IMR-90 (cell line): Measurements from ENCODE around the gene ZNF526. TPM values are rescaled to one million over a fixed set of nuclear protein-coding genes. Genes with fewer than 3 reads are reported as not detected.

Experiments
- ATAC-seq: fragments of 200-7000 bp; cut with Tn5 transposase; 2 replicates; pipeline ENCODE4 v1.9.1; 2020; ENCODE audit warnings: low read depth, mild to moderate bottlenecking, moderate library complexity
- BruUV-seq: library from RNA; stranded (reverse); fragments of 400-500 nt; replicated peaks from 2 replicates; lab custom pipeline; 2021; lab: Mats Ljungman, UMichigan
- CTCF ChIA-PET: fragments of 300-600 bp; formaldehyde crosslinking; extraction: SDS; loops from one replicate; lab custom pipeline; 2021; ENCODE audit warnings: antibody characterized with exemption; lab: Yijun Ruan, JAX
- POLR2A ChIA-PET: fragments of 300-600 bp; sonication (Branson Sonifier 250); formaldehyde crosslinking; loops from one replicate; lab custom pipeline; 2022; ENCODE audit warnings: antibody characterized with exemption; ENCODE audit not compliant: unreplicated experiment; lab: Charles Lee
- DNase-seq: peaks from one replicate; pipeline ENCODE4 v3.0.0; 2013
- H2AFZ ChIP-seq: replicated peaks from 2 replicates; pipeline ENCODE3; 2013; ENCODE audit warnings: low read length, mild to moderate bottlenecking; ENCODE audit not compliant: poor library complexity
- H2AK5ac ChIP-seq: 2 replicates; pipeline ENCODE4 v1.6.1; 2013; ENCODE audit warnings: low read depth, low read length, inconsistent platforms
- H2AK9ac ChIP-seq: replicated peaks from 2 replicates; pipeline ENCODE3; 2013; ENCODE audit warnings: mild to moderate bottlenecking, low read depth, low read length, moderate library complexity; ENCODE audit not compliant: poor library complexity
- H2BK120ac ChIP-seq: 2 replicates; pipeline ENCODE4 v1.6.1; 2013; ENCODE audit warnings: low read depth, low read length, inconsistent platforms
- H2BK15ac ChIP-seq: 3 replicates; pipeline ENCODE4 v1.6.1; 2013; ENCODE audit warnings: low read depth, low read length, inconsistent platforms
- H2BK20ac ChIP-seq: 2 replicates; pipeline ENCODE4 v1.6.1; 2013; ENCODE audit warnings: low read depth, mild to moderate bottlenecking, inconsistent platforms, low read length, moderate library complexity
- H2BK5ac ChIP-seq: 2 replicates; pipeline ENCODE4 v1.6.1; 2013; ENCODE audit warnings: mild to moderate bottlenecking, low read depth, low read length, inconsistent platforms; ENCODE audit not compliant: poor library complexity, severe bottlenecking
- H3K14ac ChIP-seq: replicated peaks from 2 replicates; pipeline ENCODE4 v1.6.1; 2013; ENCODE audit warnings: low read depth, low read length, inconsistent platforms
- H3K18ac ChIP-seq: 2 replicates; pipeline ENCODE4 v1.6.1; 2013; ENCODE audit warnings: low read depth, low read length, control low read depth
- H3K23ac ChIP-seq: 2 replicates; pipeline ENCODE4 v1.6.1; 2013; ENCODE audit warnings: low read depth, low read length, inconsistent platforms
- H3K27ac ChIP-seq: 2 replicates; pipeline ENCODE4 v1.5.1; 2013; ENCODE audit warnings: mild to moderate bottlenecking, control low read depth, low read length; ENCODE audit not compliant: insufficient read depth
- H3K27me3 ChIP-seq: 2 replicates; pipeline ENCODE4 v1.6.1; 2013; ENCODE audit warnings: low read length; ENCODE audit not compliant: control insufficient read depth, insufficient read depth
- H3K36me3 ChIP-seq: 2 replicates; pipeline ENCODE4 v1.6.1; 2013; ENCODE audit warnings: low read length, mixed read lengths; ENCODE audit not compliant: control insufficient read depth, insufficient read depth
- H3K4ac ChIP-seq: 2 replicates; pipeline ENCODE4 v1.6.1; 2013; ENCODE audit warnings: low read depth, low read length, inconsistent platforms
- H3K4me1 ChIP-seq: 2 replicates; pipeline ENCODE4 v1.6.1; 2013; ENCODE audit warnings: low read length, mixed read lengths; ENCODE audit not compliant: control insufficient read depth, insufficient read depth
- H3K4me2 ChIP-seq: 2 replicates; pipeline ENCODE4 v1.6.1; 2013; ENCODE audit warnings: low read depth, mild to moderate bottlenecking, control low read depth, low read length, moderate library complexity
- H3K4me3 ChIP-seq: 2 replicates; pipeline ENCODE4 v1.5.1; 2013; ENCODE audit warnings: low read depth, mild to moderate bottlenecking, control low read depth, low read length, moderate library complexity; ENCODE audit not compliant: insufficient read depth
- H3K56ac ChIP-seq: 2 replicates; pipeline ENCODE4 v1.6.1; 2013; ENCODE audit warnings: low read length, inconsistent platforms; ENCODE audit not compliant: insufficient read depth; ENCODE audit errors: extremely low read depth
- H3K79me1 ChIP-seq, 2 experiments: 2 replicates each; pipeline ENCODE4 v1.6.1; 2013; ENCODE audit warnings: low read length in 2 of 2, inconsistent platforms in 1 of 2, low read depth in 1 of 2
- H3K9ac ChIP-seq: 2 replicates; pipeline ENCODE4 v1.6.1; 2013; ENCODE audit warnings: low read depth, low read length, control low read depth
- H3K9me1 ChIP-seq: 2 replicates; pipeline ENCODE4 v1.6.1; 2013; ENCODE audit warnings: low read length, inconsistent platforms; ENCODE audit not compliant: insufficient read depth
- H3K9me3 ChIP-seq: 2 replicates; pipeline ENCODE4 v1.6.1; 2013; ENCODE audit warnings: low read length; ENCODE audit not compliant: control insufficient read depth, insufficient read depth
- H4K20me1 ChIP-seq: 2 replicates; pipeline ENCODE4 v1.6.1; 2013; ENCODE audit warnings: low read length, inconsistent platforms; ENCODE audit not compliant: insufficient read depth
- H4K5ac ChIP-seq: 2 replicates; pipeline ENCODE4 v1.6.1; 2013; ENCODE audit warnings: mild to moderate bottlenecking, low read depth, low read length, control low read depth
- H4K8ac ChIP-seq, 2 experiments: 2 replicates each; pipeline ENCODE4 v1.6.1; 2013; ENCODE audit warnings: low read depth in 2 of 2, low read length in 2 of 2, control low read depth in 1 of 2, inconsistent platforms in 1 of 2
- H4K91ac ChIP-seq: 2 replicates; pipeline ENCODE4 v1.6.1; 2013; ENCODE audit warnings: low read depth, low read length, inconsistent platforms; ENCODE audit not compliant: insufficient read depth
- BHLHE40 ChIP-seq: fragments of 150-350 bp; IDR thresholded peaks from 2 replicates; pipeline ENCODE4 v1.6.1; 2016; ENCODE audit warnings: mild to moderate bottlenecking, low read depth, low read length
- CEBPB ChIP-seq: IDR thresholded peaks from 2 replicates; pipeline ENCODE4 v1.6.1; 2012; ENCODE audit warnings: low read depth, low read length, improper control_type of control experiment
- MAFK ChIP-seq: IDR thresholded peaks from 2 replicates; pipeline ENCODE4 v1.6.1; 2012; ENCODE audit warnings: low read depth, low read length, improper control_type of control experiment
- MXI1 ChIP-seq: IDR thresholded peaks from 2 replicates; pipeline ENCODE4 v1.6.1; 2012; ENCODE audit warnings: low read depth, mild to moderate bottlenecking, low read length, moderate library complexity, borderline replicate concordance
- WGBS, 2 experiments: methylation state at CpG; one replicate each; pipeline versions ENCODE4 v1.1.5 to v1.1.7; 2013; ENCODE audit warnings: missing lambda C conversion rate in 2 of 2; ENCODE audit not compliant: insufficient read length in 1 of 2; ENCODE audit errors: extremely low coverage in 2 of 2; 5-methylcytosine and 5-hydroxymethylcytosine counted together
- dilution Hi-C: fragments of 300-500 bp; cut with HindIII; formaldehyde crosslinking; loops from one replicate; pipeline ENCODE4 v1.14.3; 2018; ENCODE audit warnings: low sequenced_read_pairs; ENCODE audit not compliant: unreplicated experiment
- in situ Hi-C: fragments of 300-500 bp; cut with MboI; formaldehyde crosslinking; loops from 3 replicates; pipeline ENCODE4 v1.14.3; 2019; ENCODE audit warnings: low sequenced_read_pairs, inconsistent platforms, mixed read lengths
- intact Hi-C: fragments of 100-400 bp; cut with micrococcal nuclease; formaldehyde crosslinking; loops from 2 replicates; pipeline ENCODE4 v1.10.0; 2022
- polyA plus RNA-seq, 3 experiments: library from polyadenylated mRNA; depleted of rRNA; stranded (reverse); fragments of >200 nt; gene quantifications; 2 replicates each; pipeline ENCODE4 v1.2.3, GENCODE V29; 2012; ENCODE audit warnings: low replicate concordance in 1 of 3
- total RNA-seq: library from RNA; depleted of rRNA; stranded (reverse); fragments of >200 nt; gene quantifications from 2 replicates; pipeline ENCODE4 v1.2.3, GENCODE V29; 2012
- TF ChIP-seq, protein P1 (sequence below): fragments of 150-350 bp; IDR thresholded peaks from 2 replicates; pipeline ENCODE4 v1.6.1; 2017; ENCODE audit warnings: mild to moderate bottlenecking, antibody characterized with exemption, low read length, low read depth

Gene ZNF526
- total and polyA plus RNA-seq, 2 of the 4 experiments (the other 2 are of a cell fraction), result 7.3 to 13.6 TPM

GRCh38 chr19:42246922-42247639 is 27.0 kb downstream of the ZNF526 start (continued):
- TF ChIP-seq, protein P1, sequence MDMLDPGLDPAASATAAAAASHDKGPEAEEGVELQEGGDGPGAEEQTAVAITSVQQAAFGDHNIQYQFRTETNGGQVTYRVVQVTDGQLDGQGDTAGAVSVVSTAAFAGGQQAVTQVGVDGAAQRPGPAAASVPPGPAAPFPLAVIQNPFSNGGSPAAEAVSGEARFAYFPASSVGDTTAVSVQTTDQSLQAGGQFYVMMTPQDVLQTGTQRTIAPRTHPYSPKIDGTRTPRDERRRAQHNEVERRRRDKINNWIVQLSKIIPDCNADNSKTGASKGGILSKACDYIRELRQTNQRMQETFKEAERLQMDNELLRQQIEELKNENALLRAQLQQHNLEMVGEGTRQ, result no peak
- TF ChIP-seq BHLHE40, result no peak

GRCh38 chr19:42247640-42248199 is 27.6 kb downstream of the ZNF526 start:
- no peak overlapping the region for H2AFZ ChIP-seq
- no peak overlapping the region for H2BK5ac ChIP-seq
- H3K4me2 ChIP-seq, result no peak overlapping the region
- WGBS, 2 experiments, result no CpG with 5 or more reads among the region's 6 CpGs
- in situ Hi-C loops (no loop called here), intact Hi-C loops (no loop called here), dilution Hi-C loops (no loop called here)
- H2BK20ac ChIP-seq, result no peak overlapping the region
- ATAC-seq (no peak), DNase-seq (no peak)
- H4K8ac ChIP-seq, result no peak overlapping the region
- H3K4me3 ChIP-seq, result no peak overlapping the region
- ChIA-PET CTCF (interaction anchor here (0.9 to 5.0 kb wide), 2 partner anchors 23 to 32 kb away, joined by 3 to 29 read pairs; no protein-coding TSS in a partner anchor), POLR2A (interaction anchor here (0.6 kb wide), 1 partner anchor 42 kb away, joined by 4 read pairs; no protein-coding TSS in a partner anchor)
- H3K9ac ChIP-seq, result no peak overlapping the region
- no peak overlapping the region for H3K23ac ChIP-seq
- no peak overlapping the region for H2BK120ac ChIP-seq
- H3K14ac ChIP-seq, result no peak overlapping the region
- H3K56ac ChIP-seq, result no peak overlapping the region
- H3K27ac ChIP-seq, result no peak overlapping the region
- peaks cover 7% of the 10 kb centered on the region; the same call in 1 of the 2 replicates for H3K9me1 ChIP-seq
- no peak overlapping the region for H3K18ac ChIP-seq
- no peak overlapping the region for H4K91ac ChIP-seq
- no peak overlapping the region for H2BK15ac ChIP-seq
- BruUV-seq, result no TSS peak
- no peak overlapping the region for H3K4ac ChIP-seq
- no peaks in the 10 kb centered on the region for H3K9me3 ChIP-seq
- H3K79me1 ChIP-seq, result peaks cover 6 to 59% of the 10 kb centered on the region in 2 experiments; a peak in 3 of 4 replicates
- peaks cover 26% of the 10 kb centered on the region for H3K4me1 ChIP-seq
- peaks cover 48% of the 10 kb centered on the region for H4K20me1 ChIP-seq
- peaks cover 15% of the 10 kb centered on the region for H3K36me3 ChIP-seq
- H3K27me3 ChIP-seq, result no peaks in the 10 kb centered on the region
- no peak for TF ChIP-seq CEBPB
- TF ChIP-seq MXI1, result no peak
- TF ChIP-seq, protein P1, result no peak
- TF ChIP-seq MAFK, result no peak
- H2AK5ac ChIP-seq, result no peak overlapping the region
- H4K5ac ChIP-seq, result no peak overlapping the region
- H2AK9ac ChIP-seq, result no peak overlapping the region
